ENCODE results near the gene FBXL13. TPM values are rescaled to one million over a fixed set of nuclear protein-coding genes. Genes with fewer than 3 reads are reported as not detected.

FBXL13 gene
- total and polyA plus RNA-seq, 2 of the 8 experiments (the other 6 are each of a cell fraction or from before 2014, with no cell fraction given): 1.2 to 2.8 TPM

DNA sequence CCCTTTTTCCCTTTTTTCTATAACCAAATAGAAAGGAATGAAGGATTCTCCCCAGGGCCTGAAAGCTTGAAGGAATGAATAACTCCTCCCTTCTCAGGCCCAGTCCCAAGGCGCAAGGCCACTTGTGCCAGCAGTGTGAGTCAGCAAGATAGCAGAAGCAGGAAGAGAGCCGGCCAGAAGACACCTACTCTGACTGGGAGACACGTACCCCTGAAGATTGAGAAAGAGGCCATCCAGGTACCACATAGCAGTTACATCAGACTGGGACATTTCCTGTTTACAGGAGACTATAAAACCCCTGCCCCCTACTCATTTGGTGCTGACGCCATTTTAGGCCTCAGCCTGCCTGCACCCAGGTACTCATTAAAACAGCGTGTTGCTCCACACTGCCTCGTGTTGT lies 96.3 kb downstream of the FBXL13 start:
- no peaks in the 10 kb centered on the region for H3K9me3 ChIP-seq (ENCODE audit: insufficient read depth in 2 of 2, low read depth in 1 of 2, low read length in 1 of 2)
- H3K4ac ChIP-seq (replicated peaks; ENCODE audit: insufficient read length, low read depth, low read length): no peak overlapping the region
- H3K4me3 ChIP-seq (ENCODE audit: extremely low read depth in 1 of 4, insufficient read depth in 2 of 4, low read depth in 3 of 4, low read length in 4 of 4): no peak overlapping the region
- no peak for DNase-seq (ENCODE audit: low read depth in 1 of 2, low spot score in 2 of 2)
- H3K56ac ChIP-seq (replicated peaks; ENCODE audit: insufficient read length, low read depth, low read length): no peak overlapping the region
- H3K4me2 ChIP-seq (ENCODE audit: insufficient read depth in 1 of 2, low read depth in 2 of 2, low read length in 2 of 2): no peak overlapping the region
- H2AK5ac ChIP-seq (ENCODE audit: low read depth, low read length): peak overlapping the region; percentile 65; the same call in 1 of the 2 replicates
- H2BK120ac ChIP-seq (replicated peaks; ENCODE audit: low read depth, low read length): no peak overlapping the region
- no peak overlapping the region for H3K18ac ChIP-seq (ENCODE audit: extremely low read depth, low read length)
- FAIRE-seq: no peak
- no peak overlapping the region for H4K91ac ChIP-seq (replicated peaks; ENCODE audit: insufficient read length, low read length)
- no peaks in the 10 kb centered on the region for H4K20me1 ChIP-seq (replicated peaks in 1 of 2; ENCODE audit: control insufficient read depth in 1 of 2, insufficient read depth in 2 of 2, low read length in 2 of 2)
- H3K9ac ChIP-seq (replicated peaks in 1 of 4; ENCODE audit: extremely low read depth in 1 of 4, low read depth in 3 of 4, low read length in 3 of 4): no peak overlapping the region
- no peak overlapping the region for H4K5ac ChIP-seq (ENCODE audit: insufficient read length, low read depth, low read length)
- no peaks in the 10 kb centered on the region for H3K36me3 ChIP-seq (ENCODE audit: control insufficient read depth in 2 of 4, insufficient read depth in 4 of 4, low read length in 3 of 4)
- H4K8ac ChIP-seq (ENCODE audit: extremely low read depth, insufficient read depth, low read length): no peak overlapping the region
- no peak overlapping the region for H3K14ac ChIP-seq (ENCODE audit: insufficient read length)
- H3K27me3 ChIP-seq (replicated peaks in 1 of 4; ENCODE audit: control insufficient read depth in 3 of 4, extremely low read depth in 1 of 4, insufficient read depth in 3 of 4, low read length in 3 of 4): no peaks in the 10 kb centered on the region
- 0 out of 2 replicates have a peak overlapping the region, but pooled peaks have one; percentile 25 for H2BK20ac ChIP-seq (ENCODE audit: low read length)
- H3K79me1 ChIP-seq (ENCODE audit: low read depth, low read length): no peaks in the 10 kb centered on the region
- no peaks in the 10 kb centered on the region for H3K23me2 ChIP-seq (ENCODE audit: low read depth, low read length)
- H2BK12ac ChIP-seq (ENCODE audit: low read depth, low read length): no peak overlapping the region
- 90% methylated on average over 6 of the region's 6 CpGs; no CpG with 5 or more reads in 1 of the 2 experiments for WGBS, 2 experiments (ENCODE audit: extremely low coverage in 1 of 2, insufficient coverage in 1 of 2, insufficient read length in 1 of 2, insufficient replicate concordance in 2 of 2, low coverage in 1 of 2, low lambda C conversion rate in 2 of 2, missing lambda C conversion rate in 1 of 2)
- H2BK5ac ChIP-seq (ENCODE audit: low read depth, low read length): no peak overlapping the region
- no peaks in the 10 kb centered on the region for H3K4me1 ChIP-seq (replicated peaks in 1 of 4; ENCODE audit: control insufficient read depth in 3 of 4, insufficient read depth in 4 of 4, low read length in 3 of 4)
- ChIA-PET POLR2A (ENCODE audit: partially characterized antibody) (no interaction called here), CTCF (ENCODE audit: partially characterized antibody) (no interaction called here)
- peak overlapping the region; percentile 84; the same call in 1 of the 2 replicates for H2AFZ ChIP-seq (ENCODE audit: low read length)
- no peak overlapping the region for H3K23ac ChIP-seq (ENCODE audit: insufficient read length)
- H3K27ac ChIP-seq (ENCODE audit: low read depth, low read length): no peak overlapping the region
- no peaks in the 10 kb centered on the region for H3K79me2 ChIP-seq (ENCODE audit: control insufficient read depth in 1 of 2, insufficient read depth in 2 of 2, low read length in 2 of 2)
- H2BK15ac ChIP-seq (ENCODE audit: low read length): no peak overlapping the region
- TF ChIP-seq CBX8 (IDR thresholded peaks at IDR 0.05; ENCODE audit: borderline replicate concordance, low read depth, low read length) (no peak), POLR2A (IDR thresholded peaks at IDR 0.05; ENCODE audit: control extremely low read depth in 1 of 2, low read depth in 2 of 2, low read length in 2 of 2) (no peak), FOSL1 (IDR thresholded peaks at IDR 0.05; ENCODE audit: insufficient read depth, low read depth, low read length) (no peak), MAFK (IDR thresholded peaks at IDR 0.05; ENCODE audit: low read depth, low read length) (no peak), PHF8 (conservative IDR thresholded peaks at IDR 0.05; ENCODE audit: low read depth, low read length) (no peak), EZH2 (IDR thresholded peaks at IDR 0.05; ENCODE audit: low read depth, low read length, severe bottlenecking) (no peak), SIX5 (IDR thresholded peaks at IDR 0.05; ENCODE audit: low read depth, low read length) (no peak), SP2 (IDR thresholded peaks at IDR 0.05; ENCODE audit: low read length) (no peak), BACH1 (IDR thresholded peaks at IDR 0.05; ENCODE audit: low read length) (no peak)
- TF ChIP-seq, protein P1, sequence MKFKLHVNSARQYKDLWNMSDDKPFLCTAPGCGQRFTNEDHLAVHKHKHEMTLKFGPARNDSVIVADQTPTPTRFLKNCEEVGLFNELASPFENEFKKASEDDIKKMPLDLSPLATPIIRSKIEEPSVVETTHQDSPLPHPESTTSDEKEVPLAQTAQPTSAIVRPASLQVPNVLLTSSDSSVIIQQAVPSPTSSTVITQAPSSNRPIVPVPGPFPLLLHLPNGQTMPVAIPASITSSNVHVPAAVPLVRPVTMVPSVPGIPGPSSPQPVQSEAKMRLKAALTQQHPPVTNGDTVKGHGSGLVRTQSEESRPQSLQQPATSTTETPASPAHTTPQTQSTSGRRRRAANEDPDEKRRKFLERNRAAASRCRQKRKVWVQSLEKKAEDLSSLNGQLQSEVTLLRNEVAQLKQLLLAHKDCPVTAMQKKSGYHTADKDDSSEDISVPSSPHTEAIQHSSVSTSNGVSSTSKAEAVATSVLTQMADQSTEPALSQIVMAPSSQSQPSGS (IDR thresholded peaks at IDR 0.05; ENCODE audit: low read length): no peak

All from H1 (cell line).